MCF 10A (cell line): ENCODE measurements around the gene BAG3. TPM values are rescaled to one million over a fixed set of nuclear protein-coding genes. Genes with fewer than 3 reads are reported as not detected.

ENCODE experiments used
- BruUV-seq: library from RNA; stranded (reverse); fragments of 400-500 nt; replicated peaks from 2 replicates; lab custom pipeline; 2021; lab: Mats Ljungman, UMichigan
- CTCF ChIA-PET: fragments of 300-600 bp; sonication (Branson Sonifier 250); formaldehyde crosslinking; extraction: SDS; loops from one replicate; lab custom pipeline; 2021; ENCODE audit warnings: antibody characterized with exemption, inconsistent platforms; lab: Yijun Ruan, JAX
- POLR2A ChIA-PET: fragments of 300-600, 350-650 bp; sonication (Branson Sonifier 250); formaldehyde crosslinking; extraction: SDS; loops from one replicate; lab custom pipeline; 2020; ENCODE audit warnings: antibody characterized with exemption, inconsistent platforms; lab: Yijun Ruan, JAX
- DNase-seq: peaks from one replicate; pipeline ENCODE4 v3.0.0-alpha.2; 2018; ENCODE audit not compliant: unreplicated experiment
- H3K27ac Mint-ChIP-seq: one replicate; pipeline ENCODE4 v1.8.0; 2022; ENCODE audit warnings: mild to moderate bottlenecking, low read depth, mixed read lengths; ENCODE audit not compliant: unreplicated experiment
- H3K27me3 Mint-ChIP-seq: one replicate; pipeline ENCODE4 v1.8.0; 2022; ENCODE audit warnings: mixed read lengths; ENCODE audit not compliant: insufficient read depth, unreplicated experiment
- H3K36me3 Mint-ChIP-seq: one replicate; pipeline ENCODE4 v1.8.0; 2022; ENCODE audit warnings: mild to moderate bottlenecking, moderate library complexity, mixed read lengths; ENCODE audit not compliant: insufficient read depth, unreplicated experiment
- H3K4me1 Mint-ChIP-seq: one replicate; pipeline ENCODE4 v1.8.0; 2022; ENCODE audit warnings: mixed read lengths; ENCODE audit not compliant: insufficient read depth, unreplicated experiment
- H3K4me3 Mint-ChIP-seq: one replicate; pipeline ENCODE4 v1.8.0; 2022; ENCODE audit warnings: mild to moderate bottlenecking, moderate library complexity, mixed read lengths; ENCODE audit not compliant: unreplicated experiment
- H3K9me3 Mint-ChIP-seq: one replicate; pipeline ENCODE4 v1.8.0; 2022; ENCODE audit warnings: mixed read lengths; ENCODE audit not compliant: unreplicated experiment
- CTCF ChIP-seq: fragments of 200-600 bp; IDR thresholded peaks from one replicate; pipeline ENCODE4 v1.8.0; 2022; ENCODE audit warnings: antibody characterized with exemption, mild to moderate bottlenecking; ENCODE audit not compliant: unreplicated experiment
- intact Hi-C: fragments of 100-400 bp; cut with micrococcal nuclease; formaldehyde crosslinking; loops from 2 replicates; pipeline ENCODE4 v1.14.1; 2022
- total RNA-seq: library from RNA; stranded (reverse); gene quantifications from 2 replicates; pipeline ENCODE4 v1.2.3, GENCODE V29; 2022

The BAG3 gene
- total RNA-seq, 1 experiment from 2014 or later: 53.7 TPM

- H3K27ac Mint-ChIP-seq: peak overlapping the region; percentile 94
- CTCF ChIA-PET: interaction anchor here (0.5 to 1.7 kb wide), 4 partner anchors 35 to 1083 kb away, joined by 3 to 7 read pairs (median 3); partner anchors contain the start of gene INPP5F
- no TSS peak for BruUV-seq
Measured at GRCh38 chr10:119651514-119652360, 557 bp downstream of the BAG3 start.

GRCh38 chr10:119652361-119652730 lies 1.2 kb downstream of the BAG3 start:
- H3K36me3 Mint-ChIP-seq: peaks cover 4% of the 10 kb centered on the region
- peaks cover 26% of the 10 kb centered on the region for H3K4me1 Mint-ChIP-seq
- ChIA-PET CTCF (interaction anchor here (0.5 to 1.7 kb wide), 5 partner anchors 16 to 1084 kb away, joined by 3 to 7 read pairs (median 3); no protein-coding TSS in a partner anchor), POLR2A (interaction anchor here (0.5 to 17.3 kb wide), 16 partner anchors 9 to 1973 kb away, joined by 3 to 752 read pairs (median 6); partner anchors contain the start of genes INPP5F, MCMBP and TIAL1)
- H3K27ac Mint-ChIP-seq: peak overlapping the region; percentile 94
- intact Hi-C loops: loop anchor here (2.0 kb wide), 1 partner anchor 44 kb away; no protein-coding TSS in a partner anchor
- H3K9me3 Mint-ChIP-seq: no peaks in the 10 kb centered on the region
- H3K4me3 Mint-ChIP-seq: peak overlapping the region; percentile 94
- TSS peak; percentile 34 for BruUV-seq
- H3K27me3 Mint-ChIP-seq: no peaks in the 10 kb centered on the region
- TF ChIP-seq CTCF: peak; percentile 10
- DNase-seq: peak; percentile 69

More at GRCh38 chr10:119651514-119652360, 557 bp downstream of the BAG3 start:
- Mint-ChIP-seq H3K9me3 (no peaks in the 10 kb centered on the region), H3K4me3 (peak overlapping the region; percentile 94), H3K36me3 (peaks cover 4% of the 10 kb centered on the region), H3K27me3 (no peaks in the 10 kb centered on the region), H3K4me1 (peaks cover 26% of the 10 kb centered on the region)
- no peak for DNase-seq
- POLR2A ChIA-PET: interaction anchor here (0.6 to 17.3 kb wide), 20 partner anchors 9 to 221 kb away, joined by 3 to 752 read pairs (median 6); partner anchors contain the start of genes INPP5F, MCMBP and TIAL1
- TF ChIP-seq CTCF: no peak
- intact Hi-C loops: loop anchor here (2.0 kb wide), 1 partner anchor 43 kb away; no protein-coding TSS in a partner anchor

GRCh38 chr10:119653209-119653608 lies 2.0 kb downstream of the BAG3 start:
- Mint-ChIP-seq H3K4me1 (peaks cover 28% of the 10 kb centered on the region), H3K27ac (peak overlapping the region; percentile 94), H3K4me3 (peak overlapping the region; percentile 94), H3K9me3 (no peaks in the 10 kb centered on the region), H3K27me3 (no peaks in the 10 kb centered on the region), H3K36me3 (peaks cover 4% of the 10 kb centered on the region)
- no TSS peak for BruUV-seq
- CTCF ChIA-PET: interaction anchor here (0.7 to 1.7 kb wide), 11 partner anchors 10 to 218 kb away, joined by 3 to 7 read pairs (median 4); no protein-coding TSS in a partner anchor
- no peak for DNase-seq
- no peak for TF ChIP-seq CTCF
- POLR2A ChIA-PET: interaction anchor here (0.6 to 17.3 kb wide), 16 partner anchors 8 to 239 kb away, joined by 3 to 752 read pairs (median 6); partner anchors contain the start of genes INPP5F, MCMBP, SEC23IP and TIAL1
- intact Hi-C loops: loop anchor here (2.0 kb wide), 1 partner anchor 44 kb away; no protein-coding TSS in a partner anchor
